HG03439 (cell line): ENCODE results near the gene SORCS2.
"Not testable (repeated sequence)": the region's sequence is repeated elsewhere in the genome, so short reads cannot be mapped to it uniquely, and the experiment has no call there.

Source experiments
- ATAC-seq: cut with Tn5 transposase; IDR thresholded peaks from one replicate; pipeline ENCODE4 v1.9.1; 2021; ENCODE audit warnings: mild to moderate bottlenecking, moderate library complexity; ENCODE audit not compliant: unreplicated experiment

Gene SORCS2

DNA sequence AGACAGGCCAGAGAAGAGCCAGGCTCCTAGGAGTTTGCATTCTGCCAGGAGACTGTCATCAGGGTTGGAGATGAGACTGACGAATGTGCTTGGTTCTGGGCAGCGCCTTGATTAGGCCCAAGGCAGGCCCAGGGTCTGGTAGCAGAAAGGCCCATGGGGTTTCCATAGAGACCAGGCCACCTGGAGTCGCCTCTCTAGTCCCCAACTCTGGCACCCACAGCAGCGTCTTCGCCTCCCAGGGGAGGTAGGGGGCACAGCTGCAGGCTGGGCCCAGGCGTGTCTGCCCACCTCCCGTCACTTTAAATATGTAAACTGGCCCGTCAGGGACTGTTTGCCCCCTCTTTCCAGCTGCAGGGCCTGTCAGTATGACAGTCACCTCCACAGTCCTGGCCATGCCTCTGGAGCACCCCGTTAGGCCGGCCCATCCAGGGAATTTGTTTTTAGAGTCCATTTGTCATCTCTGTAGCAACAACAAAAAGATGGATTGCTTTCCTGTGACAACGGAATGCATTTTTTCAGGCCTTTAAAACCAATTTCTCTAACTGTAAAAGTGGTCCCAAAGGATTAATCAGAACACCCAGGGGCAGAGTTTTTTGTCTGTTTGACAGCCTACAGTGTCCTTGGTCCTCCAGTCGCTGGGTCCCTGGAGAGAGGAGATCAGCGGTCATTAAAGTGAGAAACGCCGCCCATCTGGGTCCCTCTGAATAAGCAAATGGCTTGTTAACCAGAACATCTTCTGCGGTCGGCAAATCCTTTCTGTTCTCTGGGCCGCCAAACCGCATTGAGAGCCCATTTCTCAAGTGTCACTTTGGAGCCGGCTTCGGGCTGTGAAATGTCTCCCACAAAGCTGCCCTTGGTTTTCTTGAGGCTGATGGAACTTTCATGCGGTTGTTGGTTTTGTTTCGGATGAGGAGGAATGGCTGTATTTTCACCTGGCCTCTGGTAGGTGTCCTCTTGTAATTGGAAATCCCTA is 395.4 kb downstream of the SORCS2 start:
- ATAC-seq: no peak

DNA sequence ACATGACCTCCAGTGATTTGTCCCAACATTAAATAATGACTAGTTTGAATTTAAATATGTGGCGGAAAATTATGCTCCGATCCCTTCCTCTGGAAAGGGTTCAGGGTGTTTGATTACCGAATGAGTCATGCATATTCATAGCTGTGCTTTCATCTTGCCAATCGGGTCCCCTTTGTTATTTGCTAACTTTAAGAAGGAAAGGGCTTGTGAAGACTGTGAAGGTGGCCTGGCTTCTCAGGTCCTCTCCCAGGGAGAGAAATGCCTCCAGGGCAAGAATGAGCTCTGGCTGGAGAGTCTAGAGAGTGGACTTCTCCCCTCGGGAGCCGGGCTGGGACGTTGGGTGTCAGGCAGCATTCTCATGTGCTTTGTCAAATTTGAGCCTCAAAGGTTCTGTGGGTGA is 397.9 kb downstream of the SORCS2 start:
- no peak for ATAC-seq

DNA sequence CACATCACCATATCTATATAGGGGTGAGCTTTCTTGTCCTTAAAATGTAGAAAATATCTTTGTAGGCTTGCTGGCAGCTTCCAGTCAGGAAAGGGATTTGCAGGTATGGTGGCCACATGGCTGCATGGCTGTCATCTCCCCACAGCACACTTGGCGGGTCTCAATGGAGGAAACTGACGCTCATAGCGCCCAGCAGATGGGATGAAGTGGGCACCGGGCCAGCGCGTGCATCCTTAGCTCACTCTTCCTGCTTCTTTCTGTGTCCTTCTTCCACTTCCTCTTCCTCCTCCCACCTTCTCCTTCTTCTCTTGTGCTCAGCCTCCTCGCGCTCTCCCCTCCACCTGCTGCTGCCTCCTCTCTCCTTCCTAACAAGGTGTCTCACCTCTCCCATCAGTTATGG is 398.6 kb downstream of the SORCS2 start:
- no peak for ATAC-seq

DNA sequence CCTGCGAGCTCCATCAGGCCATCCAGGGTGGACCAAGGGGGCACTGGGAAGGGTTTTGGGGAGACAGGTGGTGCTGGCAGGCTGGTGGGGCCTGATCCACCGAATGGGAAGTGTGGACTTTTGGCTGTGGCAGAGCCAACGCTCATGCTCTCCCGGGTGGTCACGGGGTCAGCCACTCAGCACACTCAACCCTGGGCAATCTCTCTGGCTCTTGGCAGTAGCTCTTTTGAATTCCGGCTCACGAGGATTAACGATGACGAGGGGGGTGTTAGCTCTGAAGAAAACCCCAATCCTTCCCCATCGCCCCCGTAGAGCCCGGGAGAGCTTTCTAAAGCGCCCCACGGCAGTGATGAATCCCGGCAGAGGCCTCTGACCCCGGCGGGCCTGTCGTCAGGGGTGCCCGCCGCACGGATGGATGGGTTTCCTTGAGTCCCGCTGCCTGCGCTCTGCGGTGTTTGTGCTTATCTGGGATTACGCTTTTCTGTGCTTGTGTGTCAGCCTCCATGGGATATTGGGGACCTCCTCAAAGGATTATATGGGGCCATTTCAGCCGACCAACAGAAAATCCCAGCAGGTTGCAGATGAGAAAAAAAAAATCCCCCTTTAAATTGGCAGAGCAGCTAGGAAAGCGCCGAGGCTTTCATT is 399.2 kb downstream of the SORCS2 start:
- no peak for ATAC-seq

DNA sequence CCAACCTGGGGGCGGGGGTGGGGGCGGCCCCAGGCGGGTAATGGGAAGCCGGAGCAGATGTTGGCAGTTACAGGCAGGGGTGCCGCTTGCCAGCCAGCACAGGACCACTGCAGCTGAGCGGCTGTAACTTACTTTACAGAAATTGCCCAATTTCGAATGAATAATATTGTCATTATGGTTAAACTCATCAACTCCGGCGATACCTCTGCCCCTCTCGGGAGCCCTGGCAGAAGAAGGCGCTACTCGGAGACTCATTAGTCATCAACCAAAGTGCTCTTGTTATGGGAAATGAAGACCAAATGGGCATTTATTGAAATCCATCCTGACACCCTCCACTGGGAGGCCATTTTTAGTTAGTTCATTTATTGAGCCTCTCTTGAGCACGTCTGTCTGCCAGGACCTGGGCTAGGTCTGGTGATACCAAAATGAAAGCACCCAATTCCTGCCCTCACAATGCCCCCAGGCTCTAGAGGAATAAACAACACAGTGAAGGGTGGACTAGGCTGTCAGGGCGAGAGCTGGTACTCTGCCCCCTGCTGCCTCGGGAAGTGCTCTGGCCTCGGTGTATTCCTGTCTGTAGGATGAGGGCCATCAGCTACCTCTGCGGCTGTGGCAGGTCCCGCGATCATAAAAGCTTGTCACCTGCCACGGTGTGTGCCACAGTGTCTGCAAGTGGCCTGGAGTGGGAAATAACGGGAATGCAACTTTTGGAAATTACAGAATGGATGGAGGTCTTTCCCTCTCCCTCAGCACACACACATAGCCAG is 401.5 kb downstream of the SORCS2 start:
- ATAC-seq: no peak

DNA sequence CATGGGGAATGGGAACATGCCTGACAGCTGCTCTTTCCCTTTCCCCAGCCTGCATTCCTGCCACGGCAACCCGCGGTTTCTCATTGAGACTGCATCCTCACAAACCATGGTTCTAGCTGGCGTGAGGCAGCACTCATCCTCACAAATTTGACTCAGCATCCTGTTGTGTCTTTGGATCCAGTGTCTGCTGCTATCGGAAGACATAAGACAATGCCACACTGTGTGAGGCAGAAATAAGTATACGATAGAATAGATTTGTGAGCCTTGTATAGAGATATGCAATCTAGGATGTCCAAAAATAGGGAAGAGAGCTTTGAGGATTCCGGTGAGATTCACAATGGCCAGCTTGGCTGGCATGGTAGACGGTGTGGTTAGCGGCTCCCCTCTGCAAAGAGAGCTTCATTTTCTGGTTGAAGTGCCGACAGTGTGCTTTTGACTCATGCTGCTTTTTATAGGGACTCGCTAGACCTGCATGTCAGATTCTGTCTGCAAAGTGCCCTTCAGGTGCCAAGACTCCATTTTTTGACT is 403.7 kb downstream of the SORCS2 start:
- no peak for ATAC-seq

DNA sequence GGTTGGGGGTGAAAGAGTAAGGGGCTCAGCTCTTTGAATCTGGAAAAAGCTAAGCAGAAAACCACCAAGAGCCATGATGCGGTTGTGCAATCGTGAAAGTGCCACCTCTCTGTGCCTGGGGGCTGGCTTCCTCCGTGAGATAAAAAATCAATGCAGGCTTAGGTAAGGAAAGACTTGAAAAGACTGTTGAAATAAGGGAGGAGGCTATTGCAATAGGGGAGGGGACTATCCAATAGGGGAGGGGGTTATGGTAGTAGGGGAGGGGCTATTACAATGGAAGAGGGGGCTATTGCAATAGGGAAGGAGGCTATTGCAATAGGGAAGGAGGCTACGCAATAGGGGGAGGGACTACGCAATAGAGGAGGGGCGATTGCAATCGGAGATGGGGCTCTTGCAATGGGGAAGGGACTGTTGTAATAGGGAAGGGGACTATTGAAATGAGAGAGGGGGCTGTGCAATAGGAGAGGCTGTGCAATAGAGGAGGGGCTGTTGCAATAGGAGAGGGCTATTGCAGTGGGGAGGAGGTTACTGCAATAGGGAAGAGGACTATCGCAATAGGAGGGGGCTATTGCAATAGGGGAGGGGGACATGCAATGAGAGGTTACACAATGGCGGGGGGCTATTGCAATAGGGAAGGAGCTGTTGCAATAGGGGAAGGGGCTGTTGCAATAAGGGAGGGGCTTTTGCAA is 404.7 kb downstream of the SORCS2 start:
- ATAC-seq: no peak

DNA sequence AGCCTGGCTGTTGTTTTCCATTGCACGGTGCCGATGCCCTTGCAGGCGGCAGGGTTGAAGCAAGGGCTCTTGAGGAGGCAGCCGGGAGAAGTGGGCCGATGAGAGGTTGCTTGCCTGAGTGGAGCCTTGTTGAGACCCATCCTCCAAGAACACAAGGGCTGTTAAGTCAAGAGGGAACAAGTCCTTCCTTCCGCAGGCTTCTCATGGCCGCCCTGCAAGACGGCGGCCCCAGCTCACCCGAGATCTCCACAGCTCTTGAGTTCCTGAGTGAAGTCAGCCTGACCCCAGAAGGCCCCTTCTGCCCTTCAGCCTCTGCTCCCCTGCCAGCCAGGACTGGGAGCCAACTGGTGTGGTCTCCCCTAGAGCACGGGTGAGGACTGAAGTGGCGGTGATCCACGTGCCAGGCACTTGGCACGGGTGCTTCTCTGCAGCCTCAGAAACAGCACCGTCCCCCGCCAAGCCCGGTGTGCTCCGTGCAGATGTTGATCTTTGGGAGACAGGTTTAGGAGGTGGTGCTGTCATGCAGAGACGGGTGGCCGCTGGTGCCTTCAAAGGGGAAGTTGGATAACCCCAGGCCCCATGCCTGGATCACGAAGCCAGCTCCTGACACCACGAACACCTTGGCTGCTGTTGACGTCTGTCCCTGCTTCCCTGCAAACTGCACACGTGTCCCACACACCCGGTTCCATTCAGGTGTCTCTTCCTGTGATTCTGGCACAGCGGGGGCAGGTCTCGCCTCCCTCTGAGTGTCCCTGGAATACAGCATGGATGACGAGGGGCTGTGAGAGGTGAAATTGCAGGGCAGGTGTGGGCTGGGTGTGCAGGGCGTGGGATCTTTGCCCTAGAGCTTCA is 406.8 kb downstream of the SORCS2 start:
- ATAC-seq: no peak

DNA sequence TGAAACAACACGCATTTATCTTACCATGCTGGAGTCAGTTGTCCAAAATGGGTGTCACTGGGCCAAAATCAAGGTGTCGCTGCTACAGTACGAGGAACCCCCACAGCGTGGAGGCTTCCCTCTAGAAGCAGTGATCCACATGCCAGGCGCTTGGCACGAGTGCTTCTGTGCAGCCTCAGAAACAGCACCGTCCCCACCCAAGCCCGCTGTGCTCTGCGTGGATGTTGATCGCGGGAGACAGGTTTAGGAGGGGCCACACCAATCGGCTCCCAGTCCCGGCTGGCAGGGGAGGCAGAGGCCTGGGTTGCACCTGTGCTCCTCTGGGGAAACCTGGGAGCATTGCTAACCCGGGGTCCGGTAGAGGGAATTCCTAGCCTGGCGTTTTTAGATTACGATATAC is 407.9 kb downstream of the SORCS2 start:
- no peak for ATAC-seq

DNA sequence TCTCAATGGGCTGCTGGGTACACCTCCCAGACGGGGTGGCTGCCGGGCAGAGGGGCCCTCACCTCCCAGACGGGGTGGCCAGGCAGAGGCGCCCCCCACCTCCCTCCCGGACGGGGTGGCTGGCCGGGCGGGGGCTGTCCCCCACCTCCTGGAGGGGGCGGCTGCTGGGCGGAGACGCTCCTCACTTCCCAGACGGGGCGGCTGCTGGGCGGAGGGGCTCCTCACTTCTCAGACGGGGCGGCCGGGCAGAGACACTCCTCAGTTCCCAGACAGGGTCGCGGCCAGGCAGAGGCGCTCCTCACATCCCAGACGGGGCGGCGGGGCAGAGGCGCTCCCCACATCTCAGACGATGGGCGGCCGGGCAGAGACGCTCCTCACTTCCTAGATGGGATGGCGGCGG is 409.8 kb downstream of the SORCS2 start:
- not testable (repeated sequence) for ATAC-seq

DNA sequence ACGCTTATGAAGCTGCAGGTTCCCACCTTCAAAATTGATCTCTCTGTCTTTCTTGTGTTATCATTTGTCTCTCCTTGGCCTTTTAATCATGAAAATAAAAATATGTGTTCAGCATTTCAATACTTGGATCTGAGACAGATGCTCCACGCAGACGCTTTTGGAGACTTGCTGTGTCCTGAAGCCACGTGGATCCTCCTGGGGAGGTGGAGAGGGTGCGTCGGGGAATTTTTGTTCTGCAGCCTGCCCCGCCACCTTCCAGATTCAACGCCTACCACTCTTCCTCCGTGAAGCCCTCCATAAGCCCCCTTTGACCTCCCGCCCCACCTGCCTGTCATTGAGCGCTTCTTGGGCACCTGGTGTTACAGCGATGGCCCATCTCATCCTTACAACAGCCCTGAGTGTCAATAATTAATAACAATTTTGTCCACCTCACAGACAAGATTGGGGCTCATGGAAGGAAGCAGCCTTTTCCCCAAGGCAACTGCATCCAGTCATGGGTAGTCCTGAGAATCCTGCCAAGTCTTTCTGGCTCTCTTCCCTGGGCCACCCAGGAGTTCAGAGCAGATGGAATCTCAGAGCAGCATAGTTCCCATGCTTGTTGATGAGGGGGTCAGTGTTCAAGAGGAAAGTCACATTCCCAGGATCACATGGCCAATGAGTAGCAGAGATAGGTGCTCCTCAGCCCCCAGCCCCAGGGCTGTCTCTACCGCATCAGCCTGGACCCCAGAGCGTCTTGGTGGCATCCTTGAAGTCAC is 415.0 kb downstream of the SORCS2 start:
- no peak for ATAC-seq

DNA sequence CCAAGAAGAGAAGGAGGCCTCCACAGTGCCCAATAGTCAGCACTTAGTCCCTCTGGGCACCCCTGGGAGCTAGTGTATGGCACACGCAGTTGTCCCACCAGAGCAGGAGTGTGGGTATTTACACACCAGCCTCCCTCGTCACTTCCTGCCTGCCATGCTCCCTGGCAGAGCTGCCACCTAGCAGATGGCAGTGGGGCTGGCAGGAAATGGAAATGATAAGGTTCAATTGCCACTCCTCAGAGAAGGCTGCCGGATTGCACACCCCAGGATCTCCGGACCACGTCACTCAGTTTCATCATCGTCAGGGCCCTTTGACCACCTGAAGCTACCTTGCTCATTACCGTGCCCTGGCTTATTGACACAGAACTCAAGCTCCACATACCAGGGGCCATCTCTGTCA is 415.7 kb downstream of the SORCS2 start:
- ATAC-seq: no peak

DNA sequence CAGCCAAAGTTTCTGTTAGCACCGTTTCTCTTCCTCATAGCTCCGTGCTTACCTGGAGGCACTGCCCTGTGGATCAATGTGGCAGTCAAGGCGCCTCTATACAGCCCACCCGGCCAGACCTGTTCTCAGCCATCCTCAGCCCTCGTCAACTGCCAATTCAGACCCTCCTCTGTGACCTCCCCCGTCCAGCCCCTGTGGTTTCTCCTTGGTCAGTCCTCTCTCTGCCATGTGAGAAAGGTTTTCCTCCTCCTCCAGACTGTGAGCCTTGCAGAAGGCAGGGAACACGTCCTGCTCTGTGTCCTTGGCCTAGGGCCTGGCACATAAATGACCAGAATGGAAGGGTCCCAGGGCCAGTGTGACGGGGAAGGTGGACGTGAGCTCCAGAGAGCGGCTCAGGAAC is 417.0 kb downstream of the SORCS2 start:
- ATAC-seq: no peak

DNA sequence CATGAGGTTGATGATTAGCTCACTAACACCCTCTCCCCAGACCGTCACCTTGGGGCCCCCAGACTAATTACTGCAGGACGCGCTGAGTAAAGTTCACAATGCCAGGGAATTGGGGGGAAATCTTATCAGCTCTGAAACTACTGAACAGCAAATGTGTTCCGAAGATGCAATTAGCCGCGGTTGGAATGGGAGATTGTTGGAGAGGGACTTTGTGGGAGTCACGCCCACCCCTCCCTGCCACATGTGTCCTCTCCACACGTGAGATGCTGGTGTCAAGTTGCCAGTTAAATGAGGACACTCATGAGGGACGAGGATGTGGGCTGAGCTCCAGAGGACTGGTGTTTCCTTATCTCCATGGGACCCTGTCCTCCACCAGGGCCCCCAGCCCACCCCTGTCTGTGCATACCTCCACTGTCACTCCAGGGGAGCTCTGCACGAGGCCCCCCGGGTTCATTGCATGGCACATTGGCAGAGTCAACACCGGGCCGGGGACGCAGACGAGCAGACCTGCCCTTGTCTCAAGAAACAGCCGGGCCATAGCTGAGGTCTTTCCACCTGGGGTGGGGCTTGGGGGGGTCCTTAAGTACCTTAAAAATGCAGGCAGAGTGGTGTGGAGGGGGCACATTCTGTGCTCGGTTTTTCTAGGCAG is 417.8 kb downstream of the SORCS2 start:
- ATAC-seq: no peak

DNA sequence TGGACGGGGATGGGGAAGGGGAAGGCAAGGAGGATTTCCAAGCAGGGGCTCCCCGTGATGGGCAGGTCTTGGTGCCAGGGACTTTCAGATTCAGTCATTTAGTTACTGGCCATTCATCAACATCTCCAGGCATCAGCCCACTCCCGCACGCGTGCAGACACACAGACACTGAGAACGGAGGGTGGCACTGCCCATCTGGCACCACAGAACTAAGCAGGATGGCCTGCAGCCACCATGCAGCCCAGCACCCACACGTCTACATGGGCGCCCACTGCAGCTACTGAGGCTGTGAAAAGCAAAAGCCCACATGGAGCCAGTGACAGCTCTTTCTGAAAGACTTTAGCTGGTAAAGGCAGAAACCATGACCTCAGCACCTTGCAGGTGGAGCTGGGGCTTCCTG is 418.5 kb downstream of the SORCS2 start:
- no peak for ATAC-seq

DNA sequence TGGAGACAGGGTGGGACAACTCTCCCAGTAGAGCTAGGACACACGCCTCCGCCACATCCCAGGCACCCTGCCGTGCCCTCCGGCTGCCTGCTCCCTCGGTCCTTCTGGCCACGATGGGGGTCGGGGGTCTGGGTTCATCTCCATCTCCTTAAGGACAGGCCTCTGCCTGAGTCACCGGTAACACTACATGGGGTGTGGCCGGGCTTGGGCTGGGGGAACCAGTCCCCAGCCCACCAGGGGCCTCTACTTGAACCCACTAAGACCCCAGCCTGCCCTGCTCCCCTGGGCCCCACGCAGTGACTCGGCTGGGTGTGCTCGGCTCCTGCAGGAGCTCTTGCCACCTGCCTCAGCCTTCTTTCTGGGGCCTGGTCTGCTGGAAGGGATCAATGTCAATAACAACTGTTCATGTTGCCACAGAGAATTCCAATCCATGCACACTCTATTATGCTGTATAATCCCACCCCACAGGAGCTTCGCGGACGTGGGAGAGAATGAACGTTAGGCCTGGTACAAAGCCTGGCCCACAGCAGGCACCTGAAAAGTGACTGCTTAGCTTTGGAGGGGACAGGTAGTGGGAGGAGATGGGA is 420.1 kb downstream of the SORCS2 start:
- ATAC-seq: no peak

DNA sequence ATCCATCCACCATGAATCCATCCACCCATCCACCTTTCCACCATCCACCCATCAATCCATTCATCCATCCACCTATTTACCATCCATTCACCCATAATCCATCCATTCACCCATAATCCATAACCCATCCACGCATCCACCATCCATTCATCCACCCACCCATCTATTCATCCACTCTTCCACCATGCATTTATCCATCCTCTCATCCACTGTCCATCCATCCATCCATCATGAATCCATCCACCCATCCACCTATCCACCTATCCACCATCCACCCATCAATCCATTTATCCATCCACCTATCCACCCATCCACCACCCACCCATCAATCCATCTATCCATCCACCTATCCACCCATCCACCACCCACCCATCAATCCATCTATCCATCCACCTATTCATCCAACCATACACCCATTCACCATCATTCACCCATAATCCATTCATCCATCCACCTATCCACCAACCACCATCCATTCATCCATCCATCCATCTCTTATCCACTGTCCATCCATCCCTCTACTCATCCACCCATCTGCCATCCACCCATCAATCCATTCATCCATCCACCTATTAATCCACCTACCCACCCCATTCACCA is 422.1 kb downstream of the SORCS2 start:
- no peak for ATAC-seq

DNA sequence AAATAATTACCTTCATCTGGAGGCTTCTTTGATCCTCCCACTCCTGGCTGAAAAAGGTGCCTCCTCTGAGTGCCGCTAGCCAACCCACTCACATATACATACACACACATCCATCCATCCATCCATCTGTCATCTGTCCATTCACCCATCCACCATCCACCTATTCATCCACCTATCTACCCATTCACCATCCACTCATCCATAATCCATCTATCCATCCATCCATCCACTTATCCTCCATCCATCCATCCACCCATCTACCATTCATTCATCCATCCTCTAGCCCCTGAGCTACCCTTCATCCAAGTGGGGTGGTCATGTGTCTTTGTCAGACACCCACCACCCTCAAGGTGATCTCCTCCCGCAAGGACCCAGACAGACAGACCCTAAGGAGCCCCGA is 423.9 kb downstream of the SORCS2 start:
- ATAC-seq: no peak
